NK-92 (cell line): ENCODE results near the gene NUP50.

Source experiments
- DNase-seq: peaks from one replicate; lab custom pipeline; 2025; ENCODE audit not compliant: unreplicated experiment; lab: John Stamatoyannopoulos, UW

NUP50 gene

DNA sequence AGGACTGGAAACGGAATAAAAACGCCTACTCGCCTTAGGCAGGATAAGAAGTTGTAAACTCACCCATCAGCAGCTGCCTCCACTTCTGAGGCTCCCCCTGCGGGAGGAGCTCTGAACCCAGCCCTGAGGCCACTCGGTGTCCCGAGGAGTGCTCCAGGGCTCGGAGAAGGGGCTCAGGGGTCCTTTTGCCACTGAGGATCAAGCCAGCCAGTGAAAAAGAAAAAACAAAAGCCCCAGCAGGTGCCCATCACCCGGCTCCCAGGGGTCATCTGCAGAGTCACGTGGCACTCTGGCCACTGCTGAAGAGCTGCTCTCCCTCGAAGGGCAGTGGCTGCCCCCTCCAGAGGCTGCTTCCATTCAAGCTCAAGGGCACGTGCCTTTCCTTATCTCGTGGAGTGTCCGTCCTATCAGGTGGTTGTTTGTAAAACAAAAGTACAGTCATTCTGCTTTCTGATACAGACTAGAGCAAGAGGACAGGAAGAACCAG, 29.0 kb downstream of the NUP50 start:
- DNase-seq = no peak

GRCh38 chr22:45194686-45195085, 31.0 kb downstream of the NUP50 start:
- no peak for DNase-seq

DNA sequence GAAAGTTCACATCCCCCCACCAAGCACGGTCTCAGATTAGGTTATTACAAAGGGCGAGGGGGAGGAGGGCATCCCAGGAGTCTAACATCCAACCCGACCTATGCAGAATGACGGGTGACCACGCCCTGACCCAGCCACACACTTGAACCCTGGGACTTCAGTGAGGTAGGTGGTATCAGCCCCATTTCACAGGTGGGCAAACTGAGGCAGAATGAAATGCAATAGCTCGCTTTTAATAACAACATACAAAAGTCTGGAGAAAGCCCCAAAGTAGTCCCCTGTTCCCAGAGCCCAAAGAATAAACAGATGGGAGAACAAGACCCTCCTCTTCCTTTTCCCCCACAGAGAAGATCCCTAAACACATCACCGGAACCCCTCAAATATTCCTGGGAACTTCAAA, 31.9 kb downstream of the NUP50 start:
- DNase-seq = no peak

DNA sequence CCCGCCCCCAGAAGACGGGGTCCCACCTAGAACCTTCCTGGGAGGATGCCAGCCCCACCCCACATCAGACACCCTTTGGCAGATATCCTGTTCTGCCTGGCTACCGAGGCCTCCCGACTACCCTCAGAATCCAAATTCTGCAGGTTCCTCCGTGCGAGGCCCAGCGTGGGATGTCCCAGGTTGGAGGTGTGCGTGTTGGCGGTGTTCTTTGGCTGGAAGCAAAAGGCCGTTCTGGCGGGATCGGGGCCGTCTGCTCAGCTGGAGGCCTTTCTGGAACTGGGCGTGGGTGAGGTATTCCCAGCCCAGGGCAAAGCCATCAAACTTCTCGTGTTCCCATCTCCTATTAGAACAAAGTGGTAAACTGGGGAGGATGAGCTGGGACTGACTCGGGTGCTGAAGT, 32.6 kb downstream of the NUP50 start:
- DNase-seq = no peak

GRCh38 chr22:45196926-45197605, 33.3 kb downstream of the NUP50 start:
- no peak for DNase-seq

DNA sequence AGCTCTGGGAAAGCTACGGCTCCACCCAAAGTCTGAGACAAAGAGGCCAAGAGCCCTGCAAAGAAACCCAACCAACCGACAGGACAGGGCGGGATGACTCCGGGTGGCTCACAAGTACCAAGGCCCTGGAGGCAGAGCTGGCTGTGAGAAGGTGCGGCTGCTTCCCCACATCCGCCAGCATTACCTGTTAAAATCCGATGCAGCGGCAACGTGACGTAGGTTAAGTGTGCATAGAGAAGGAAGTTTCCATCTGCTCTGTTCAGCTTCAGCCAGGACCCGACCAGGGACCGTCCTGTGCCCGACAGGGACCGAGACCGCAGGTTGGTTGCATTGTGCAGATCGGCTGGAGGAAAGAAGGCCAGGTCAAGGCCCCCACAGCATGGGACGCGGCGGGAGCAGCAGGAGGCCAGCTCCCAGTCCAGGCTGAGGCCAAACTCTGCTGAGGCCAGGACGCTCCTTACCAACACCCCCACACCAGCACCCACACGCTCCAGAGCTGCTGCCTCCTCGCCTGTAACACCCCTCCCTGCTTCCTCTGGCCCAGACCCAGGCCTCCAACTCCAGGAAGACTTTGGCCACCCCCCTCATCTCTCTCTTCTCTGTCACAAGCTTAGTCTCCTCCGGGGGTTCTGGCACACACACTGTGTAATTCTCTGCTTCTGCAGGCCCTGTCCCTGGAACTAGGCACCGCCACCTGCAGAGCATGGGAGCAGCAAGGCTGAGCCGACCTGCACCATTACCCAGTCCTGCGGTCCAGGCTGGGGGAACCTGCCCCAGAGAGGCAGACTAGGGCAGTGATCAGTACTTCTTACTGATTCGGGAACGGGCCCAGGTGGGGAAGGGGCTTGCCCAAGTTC, 34.1 kb downstream of the NUP50 start:
- no peak for DNase-seq

GRCh38 chr22:45198463-45198795, 34.7 kb downstream of the NUP50 start:
- DNase-seq = no peak

DNA sequence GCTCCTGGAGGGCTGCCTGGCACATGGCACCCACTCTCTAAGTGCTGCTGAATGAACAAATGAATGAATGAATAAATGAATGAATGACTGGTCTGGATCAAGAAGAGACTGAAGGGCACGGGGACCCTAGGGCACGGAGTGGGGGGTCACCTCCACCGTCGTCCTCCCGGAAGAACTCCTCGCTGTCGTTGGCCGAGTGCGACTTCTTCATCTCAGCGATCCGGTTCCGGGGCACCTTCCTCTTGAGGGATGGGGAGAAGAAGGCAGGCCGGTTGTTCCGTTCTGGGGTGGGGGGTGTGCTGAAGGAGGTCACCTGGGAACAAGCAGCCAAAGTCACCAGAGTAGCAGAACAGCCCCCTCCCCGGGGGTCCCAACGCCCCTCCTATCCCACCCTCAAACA, 36.0 kb downstream of the NUP50 start:
- DNase-seq = no peak

GRCh38 chr22:45200230-45200629, 36.5 kb downstream of the NUP50 start:
- no peak for DNase-seq

DNA sequence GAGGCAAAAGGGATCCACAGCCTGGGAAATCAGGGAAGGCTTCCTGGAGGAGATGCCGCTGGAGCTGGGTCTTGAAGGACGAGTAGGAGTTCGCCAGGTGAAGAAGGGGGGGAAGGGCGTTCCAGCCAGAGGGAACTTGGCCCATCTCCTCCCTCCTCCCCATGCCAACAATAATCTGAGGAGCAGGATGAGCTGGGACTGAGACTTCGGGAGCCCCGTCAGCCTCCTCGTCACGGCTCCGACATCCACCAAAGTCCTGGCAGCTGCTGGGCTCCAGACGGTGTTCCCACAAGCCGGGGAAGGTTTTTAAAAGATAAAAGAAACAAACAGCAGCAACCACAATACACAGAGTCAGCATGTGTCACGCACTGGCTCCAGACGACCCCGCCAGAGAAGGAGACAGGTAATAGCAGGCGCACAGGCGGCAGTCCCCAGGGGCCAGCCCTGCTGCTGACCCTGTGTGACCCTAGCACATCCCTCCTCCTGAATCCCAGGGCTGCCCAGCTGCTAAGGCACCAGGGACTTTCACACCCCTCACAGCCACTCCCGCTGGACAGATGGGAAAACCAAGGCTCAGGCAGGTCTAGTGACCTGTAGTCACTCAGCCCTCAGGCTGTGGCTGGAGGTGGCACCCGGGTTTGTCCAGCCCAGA, 37.3 kb downstream of the NUP50 start:
- no peak for DNase-seq

DNA sequence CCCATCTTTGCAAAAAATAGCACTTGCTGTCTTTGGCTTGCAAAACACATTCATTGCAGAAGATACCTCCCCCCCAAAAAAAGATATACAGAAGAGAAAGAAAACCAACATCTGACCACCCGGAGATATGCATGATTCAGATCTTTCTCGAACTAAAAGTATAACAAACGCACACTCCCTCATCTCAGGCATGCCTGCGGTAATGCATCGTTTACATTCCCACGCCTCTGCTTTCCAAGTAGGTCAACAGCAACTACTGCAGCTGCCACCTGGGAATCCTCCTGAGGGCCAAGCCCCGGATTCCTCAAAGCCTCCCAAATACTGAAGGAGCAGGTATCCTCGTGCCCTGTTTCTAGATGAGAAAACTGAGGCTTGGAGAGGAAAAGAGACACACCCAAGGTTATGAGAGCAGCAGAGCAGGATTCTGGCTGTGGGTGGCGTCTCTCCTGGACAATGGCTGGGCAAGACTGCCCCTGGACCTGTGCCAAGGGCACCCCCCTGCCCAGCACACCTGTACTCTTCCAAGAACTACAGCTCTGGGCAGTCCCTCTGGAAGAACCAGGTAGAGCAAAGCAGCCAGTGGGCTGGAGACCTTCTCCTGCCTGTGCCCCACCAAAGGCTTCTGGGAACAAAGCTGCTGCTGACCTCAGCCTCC, 38.1 kb downstream of the NUP50 start:
- no peak for DNase-seq

DNA sequence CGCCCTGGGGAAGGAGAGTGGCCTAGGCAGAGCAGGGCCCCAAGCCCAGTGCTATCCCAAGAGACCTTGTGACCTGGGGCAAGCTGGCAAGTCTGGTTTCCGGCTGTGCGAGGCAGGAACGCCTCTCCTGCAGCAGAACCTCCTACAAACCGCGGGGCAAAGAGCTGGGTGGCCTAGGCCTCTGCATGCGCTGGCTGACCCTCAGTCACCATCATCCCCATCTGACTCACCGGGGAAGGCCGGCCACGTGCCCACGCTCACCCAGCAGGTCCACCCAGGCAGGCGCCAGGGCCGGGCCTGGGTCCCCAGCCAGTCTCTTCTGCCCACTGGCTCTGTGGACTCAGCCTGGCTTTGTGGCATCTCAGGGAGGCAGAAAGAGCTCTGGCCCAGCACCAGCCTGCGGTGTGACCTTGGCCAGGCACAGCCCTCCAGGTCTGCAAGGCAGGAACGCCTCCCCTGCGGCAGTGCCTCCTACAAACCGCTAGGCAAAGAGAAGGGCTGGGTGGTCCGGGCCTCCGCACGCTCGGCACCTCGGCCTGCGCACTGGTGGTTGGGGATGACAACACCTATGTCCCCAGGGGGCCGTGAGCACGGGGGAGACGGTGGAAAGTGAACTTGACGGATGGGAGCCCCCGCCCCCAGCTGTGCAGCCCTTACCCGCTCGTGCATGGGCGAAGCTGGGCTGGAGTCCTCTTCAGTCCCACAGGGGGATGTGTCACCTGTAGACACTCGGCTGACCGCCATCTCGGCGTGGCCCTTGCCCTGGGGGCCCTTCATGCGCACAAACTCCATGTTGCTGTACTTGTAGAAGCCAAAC, 38.8 kb downstream of the NUP50 start:
- DNase-seq = no peak

DNA sequence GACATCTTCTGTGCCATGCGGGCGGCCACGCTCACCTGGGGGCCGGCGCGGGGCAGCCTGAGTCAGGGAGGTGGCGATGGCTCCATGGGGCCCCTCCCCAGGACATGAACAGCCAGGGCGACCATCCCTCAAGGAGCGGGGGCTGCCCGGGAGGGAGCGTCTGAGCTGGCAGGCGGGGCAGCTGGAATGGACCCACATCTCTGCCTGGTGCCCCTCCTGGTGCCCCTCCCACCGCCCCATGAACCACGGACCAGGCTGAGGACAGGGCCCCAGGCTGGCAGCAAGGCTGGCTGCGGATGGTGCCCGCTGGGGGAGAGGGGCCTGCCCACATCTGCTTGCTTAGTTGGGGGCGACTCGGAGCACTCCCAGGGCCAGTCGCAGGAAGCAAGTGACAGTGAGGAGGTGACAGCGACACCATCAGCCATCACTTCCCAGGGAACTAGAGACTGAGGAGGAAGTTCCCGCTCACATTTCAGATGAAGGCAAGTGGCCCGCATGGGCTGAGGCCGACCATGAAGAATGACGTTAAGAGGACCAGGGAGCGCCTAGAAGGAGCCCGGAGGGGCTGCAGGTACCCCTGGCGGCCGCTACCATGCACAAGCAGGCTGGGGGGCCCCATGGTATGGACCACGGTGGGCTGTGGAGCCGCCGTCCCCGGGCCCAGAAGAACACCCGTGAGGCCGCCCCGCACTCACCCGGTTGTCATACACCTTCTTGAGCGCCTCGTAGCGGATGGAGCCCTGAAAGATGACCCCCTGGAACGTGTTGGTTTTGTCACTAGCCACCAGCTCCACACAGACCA, 39.6 kb downstream of the NUP50 start:
- DNase-seq = no peak

GRCh38 chr22:45204241-45204640, 40.5 kb downstream of the NUP50 start:
- no peak for DNase-seq

DNA sequence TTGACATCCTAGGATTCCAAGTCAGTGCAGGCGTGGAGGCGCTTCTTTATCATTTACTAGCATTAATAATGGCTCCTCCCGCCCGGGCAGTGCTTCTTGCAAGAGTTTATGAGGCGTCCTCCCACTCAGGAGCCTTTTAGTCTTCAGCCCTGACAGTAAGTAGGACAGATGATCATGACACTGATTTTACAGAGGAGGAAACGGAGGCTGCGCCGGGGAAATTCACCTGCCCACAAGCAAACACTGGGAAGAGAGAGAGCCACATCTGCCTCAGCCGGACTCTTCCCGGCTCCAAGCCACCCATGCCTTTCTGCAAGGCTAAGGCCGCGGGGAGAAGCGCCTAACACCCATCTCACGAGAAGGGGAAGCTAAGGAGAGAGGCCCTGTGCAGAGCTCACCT, 41.1 kb downstream of the NUP50 start:
- DNase-seq = no peak

DNA sequence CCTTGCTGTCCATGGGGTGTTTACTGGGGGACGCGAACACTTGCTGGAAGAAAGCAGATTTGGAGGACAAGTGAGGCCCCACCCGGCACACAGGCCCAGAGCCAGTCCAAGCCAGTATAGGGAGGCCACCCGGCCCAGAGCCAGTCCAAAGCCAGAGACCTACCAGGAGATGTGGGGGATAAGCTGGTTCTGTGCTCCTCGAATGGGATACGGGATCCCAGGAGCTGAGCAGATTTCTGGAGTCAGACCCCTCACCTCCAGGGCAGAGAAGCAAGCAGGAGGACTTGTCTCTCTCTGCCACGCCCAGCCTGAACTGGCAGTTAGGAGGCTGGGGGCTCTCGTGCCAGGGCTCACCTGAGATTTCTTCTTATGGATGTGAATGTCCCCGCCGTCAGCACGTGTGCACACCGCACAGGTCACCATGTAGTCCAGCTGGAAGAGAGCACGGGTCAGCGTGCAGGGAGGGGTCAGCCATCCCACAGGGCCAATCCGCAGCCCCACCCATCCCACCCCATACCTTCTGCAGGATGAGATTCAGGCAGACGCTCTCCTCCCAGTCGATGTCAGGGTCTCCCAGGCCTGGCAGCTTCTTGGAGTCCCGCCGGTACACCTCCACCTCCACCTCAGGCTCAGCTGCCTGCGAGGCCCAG, 41.7 kb downstream of the NUP50 start:
- DNase-seq = no peak

- no peak for DNase-seq
These were observed 42.5 kb downstream of the NUP50 start for GRCh38 chr22:45206233-45206632.

- no peak for DNase-seq
These were observed 43.8 kb downstream of the NUP50 start for GRCh38 chr22:45207533-45207932.

DNA sequence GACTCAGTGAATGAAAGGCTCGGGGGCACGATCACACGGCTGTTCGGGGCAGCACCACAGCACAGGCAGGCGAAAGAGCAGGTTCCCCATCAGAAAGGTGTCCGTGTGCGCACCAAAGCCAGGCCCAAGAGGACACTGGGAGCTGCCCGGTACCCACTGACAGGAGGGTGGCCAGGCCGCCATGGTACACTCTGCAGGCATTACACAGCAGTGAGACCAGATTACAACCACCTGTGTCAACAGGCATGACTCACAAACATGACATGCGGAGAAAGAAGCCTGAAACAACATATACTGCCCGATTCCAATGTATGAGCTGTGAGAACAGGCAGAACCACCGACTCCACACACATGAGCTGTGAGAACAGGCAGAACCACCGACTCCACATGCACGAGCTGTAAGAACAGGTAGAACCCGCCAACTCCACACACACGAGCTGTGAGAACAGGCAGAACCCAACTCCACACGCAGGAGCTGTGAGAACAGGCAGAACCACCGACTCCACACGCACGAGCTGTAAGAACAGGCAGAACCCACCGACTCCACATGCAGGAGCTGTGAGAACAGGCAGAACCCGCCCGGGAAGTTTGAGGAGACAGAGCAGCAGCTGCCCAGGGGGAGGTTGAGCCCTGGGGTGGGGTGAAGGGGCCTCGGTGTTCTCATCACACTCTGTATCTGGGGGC, 44.4 kb downstream of the NUP50 start:
- no peak for DNase-seq
